IMR-90 (cell line): ENCODE data around the gene C1orf159. TPM values are rescaled to one million over a fixed set of nuclear protein-coding genes. Genes with fewer than 3 reads are reported as not detected.

ENCODE experiments used
- ATAC-seq: fragments of 200-7000 bp; cut with Tn5 transposase; 2 replicates; pipeline ENCODE4 v1.9.1; 2020; ENCODE audit warnings: low read depth, mild to moderate bottlenecking, moderate library complexity
- BruUV-seq: library from RNA; stranded (reverse); fragments of 400-500 nt; replicated peaks from 2 replicates; lab custom pipeline; 2021; lab: Mats Ljungman, UMichigan
- CTCF ChIA-PET: fragments of 300-600 bp; formaldehyde crosslinking; extraction: SDS; loops from one replicate; lab custom pipeline; 2021; ENCODE audit warnings: antibody characterized with exemption; lab: Yijun Ruan, JAX
- POLR2A ChIA-PET: fragments of 300-600 bp; sonication (Branson Sonifier 250); formaldehyde crosslinking; loops from one replicate; lab custom pipeline; 2022; ENCODE audit warnings: antibody characterized with exemption; ENCODE audit not compliant: unreplicated experiment; lab: Charles Lee
- DNase-seq: peaks from one replicate; pipeline ENCODE4 v3.0.0; 2013
- H2AFZ ChIP-seq: replicated peaks from 2 replicates; pipeline ENCODE3; 2013; ENCODE audit warnings: low read length, mild to moderate bottlenecking; ENCODE audit not compliant: poor library complexity
- H2AK5ac ChIP-seq: 2 replicates; pipeline ENCODE4 v1.6.1; 2013; ENCODE audit warnings: low read depth, low read length, inconsistent platforms
- H2AK9ac ChIP-seq: replicated peaks from 2 replicates; pipeline ENCODE3; 2013; ENCODE audit warnings: mild to moderate bottlenecking, low read depth, low read length, moderate library complexity; ENCODE audit not compliant: poor library complexity
- H2BK120ac ChIP-seq: 2 replicates; pipeline ENCODE4 v1.6.1; 2013; ENCODE audit warnings: low read depth, low read length, inconsistent platforms
- H2BK15ac ChIP-seq: 3 replicates; pipeline ENCODE4 v1.6.1; 2013; ENCODE audit warnings: low read depth, low read length, inconsistent platforms
- H2BK20ac ChIP-seq: 2 replicates; pipeline ENCODE4 v1.6.1; 2013; ENCODE audit warnings: low read depth, mild to moderate bottlenecking, inconsistent platforms, low read length, moderate library complexity
- H2BK5ac ChIP-seq: 2 replicates; pipeline ENCODE4 v1.6.1; 2013; ENCODE audit warnings: mild to moderate bottlenecking, low read depth, low read length, inconsistent platforms; ENCODE audit not compliant: poor library complexity, severe bottlenecking
- H3K14ac ChIP-seq: replicated peaks from 2 replicates; pipeline ENCODE4 v1.6.1; 2013; ENCODE audit warnings: low read depth, low read length, inconsistent platforms
- H3K18ac ChIP-seq: 2 replicates; pipeline ENCODE4 v1.6.1; 2013; ENCODE audit warnings: low read depth, low read length, control low read depth
- H3K23ac ChIP-seq: 2 replicates; pipeline ENCODE4 v1.6.1; 2013; ENCODE audit warnings: low read depth, low read length, inconsistent platforms
- H3K27ac ChIP-seq: 2 replicates; pipeline ENCODE4 v1.5.1; 2013; ENCODE audit warnings: mild to moderate bottlenecking, control low read depth, low read length; ENCODE audit not compliant: insufficient read depth
- H3K27me3 ChIP-seq: 2 replicates; pipeline ENCODE4 v1.6.1; 2013; ENCODE audit warnings: low read length; ENCODE audit not compliant: control insufficient read depth, insufficient read depth
- H3K36me3 ChIP-seq: 2 replicates; pipeline ENCODE4 v1.6.1; 2013; ENCODE audit warnings: low read length, mixed read lengths; ENCODE audit not compliant: control insufficient read depth, insufficient read depth
- H3K4ac ChIP-seq: 2 replicates; pipeline ENCODE4 v1.6.1; 2013; ENCODE audit warnings: low read depth, low read length, inconsistent platforms
- H3K4me1 ChIP-seq: 2 replicates; pipeline ENCODE4 v1.6.1; 2013; ENCODE audit warnings: low read length, mixed read lengths; ENCODE audit not compliant: control insufficient read depth, insufficient read depth
- H3K4me2 ChIP-seq: 2 replicates; pipeline ENCODE4 v1.6.1; 2013; ENCODE audit warnings: low read depth, mild to moderate bottlenecking, control low read depth, low read length, moderate library complexity
- H3K4me3 ChIP-seq: 2 replicates; pipeline ENCODE4 v1.5.1; 2013; ENCODE audit warnings: low read depth, mild to moderate bottlenecking, control low read depth, low read length, moderate library complexity; ENCODE audit not compliant: insufficient read depth
- H3K56ac ChIP-seq: 2 replicates; pipeline ENCODE4 v1.6.1; 2013; ENCODE audit warnings: low read length, inconsistent platforms; ENCODE audit not compliant: insufficient read depth; ENCODE audit errors: extremely low read depth
- H3K79me1 ChIP-seq, 2 experiments: 2 replicates each; pipeline ENCODE4 v1.6.1; 2013; ENCODE audit warnings: low read length in 2 of 2, inconsistent platforms in 1 of 2, low read depth in 1 of 2
- H3K9ac ChIP-seq: 2 replicates; pipeline ENCODE4 v1.6.1; 2013; ENCODE audit warnings: low read depth, low read length, control low read depth
- H3K9me1 ChIP-seq: 2 replicates; pipeline ENCODE4 v1.6.1; 2013; ENCODE audit warnings: low read length, inconsistent platforms; ENCODE audit not compliant: insufficient read depth
- H3K9me3 ChIP-seq: 2 replicates; pipeline ENCODE4 v1.6.1; 2013; ENCODE audit warnings: low read length; ENCODE audit not compliant: control insufficient read depth, insufficient read depth
- H4K20me1 ChIP-seq: 2 replicates; pipeline ENCODE4 v1.6.1; 2013; ENCODE audit warnings: low read length, inconsistent platforms; ENCODE audit not compliant: insufficient read depth
- H4K5ac ChIP-seq: 2 replicates; pipeline ENCODE4 v1.6.1; 2013; ENCODE audit warnings: mild to moderate bottlenecking, low read depth, low read length, control low read depth
- H4K8ac ChIP-seq, 2 experiments: 2 replicates each; pipeline ENCODE4 v1.6.1; 2013; ENCODE audit warnings: low read depth in 2 of 2, low read length in 2 of 2, control low read depth in 1 of 2, inconsistent platforms in 1 of 2
- H4K91ac ChIP-seq: 2 replicates; pipeline ENCODE4 v1.6.1; 2013; ENCODE audit warnings: low read depth, low read length, inconsistent platforms; ENCODE audit not compliant: insufficient read depth
- BHLHE40 ChIP-seq: fragments of 150-350 bp; IDR thresholded peaks from 2 replicates; pipeline ENCODE4 v1.6.1; 2016; ENCODE audit warnings: mild to moderate bottlenecking, low read depth, low read length
- FOS ChIP-seq: fragments of 150-350 bp; IDR thresholded peaks from 2 replicates; pipeline ENCODE4 v1.6.1; 2016; ENCODE audit warnings: low read depth, low read length
- MAZ ChIP-seq: IDR thresholded peaks from 2 replicates; pipeline ENCODE4 v1.6.1; 2012; ENCODE audit warnings: low read depth, mild to moderate bottlenecking, low read length, improper control_type of control experiment, moderate library complexity, borderline replicate concordance
- MXI1 ChIP-seq: IDR thresholded peaks from 2 replicates; pipeline ENCODE4 v1.6.1; 2012; ENCODE audit warnings: low read depth, mild to moderate bottlenecking, low read length, moderate library complexity, borderline replicate concordance
- POLR2A ChIP-seq: IDR thresholded peaks from 2 replicates; pipeline ENCODE4 v1.6.1; 2012; ENCODE audit warnings: mild to moderate bottlenecking, low read depth, low read length
- RAD21 ChIP-seq: IDR thresholded peaks from 2 replicates; pipeline ENCODE4 v1.6.1; 2012; ENCODE audit warnings: low read length, improper control_type of control experiment
- RCOR1 ChIP-seq: IDR thresholded peaks from 2 replicates; pipeline ENCODE4 v1.6.1; 2012; ENCODE audit warnings: mild to moderate bottlenecking, low read length, improper control_type of control experiment; ENCODE audit not compliant: insufficient replicate concordance
- RFX5 ChIP-seq: IDR thresholded peaks from 2 replicates; pipeline ENCODE4 v1.8.0; 2012; ENCODE audit warnings: low read depth, mild to moderate bottlenecking, low read length, moderate library complexity
- SMC3 ChIP-seq: fragments of 150-350 bp; IDR thresholded peaks from 2 replicates; pipeline ENCODE4 v1.6.1; 2016; ENCODE audit warnings: low read depth, mild to moderate bottlenecking, antibody characterized with exemption, low read length, moderate library complexity
- USF2 ChIP-seq: fragments of 150-350 bp; IDR thresholded peaks from 2 replicates; pipeline ENCODE4 v1.6.1; 2017; ENCODE audit warnings: mild to moderate bottlenecking, antibody characterized with exemption, low read length, low read depth
- WGBS, 2 experiments: methylation state at CpG; one replicate each; pipeline versions ENCODE4 v1.1.5 to v1.1.7; 2013; ENCODE audit warnings: missing lambda C conversion rate in 2 of 2; ENCODE audit not compliant: insufficient read length in 1 of 2; ENCODE audit errors: extremely low coverage in 2 of 2; 5-methylcytosine and 5-hydroxymethylcytosine counted together
- dilution Hi-C: fragments of 300-500 bp; cut with HindIII; formaldehyde crosslinking; loops from one replicate; pipeline ENCODE4 v1.14.3; 2018; ENCODE audit warnings: low sequenced_read_pairs; ENCODE audit not compliant: unreplicated experiment
- in situ Hi-C: fragments of 300-500 bp; cut with MboI; formaldehyde crosslinking; loops from 3 replicates; pipeline ENCODE4 v1.14.3; 2019; ENCODE audit warnings: low sequenced_read_pairs, inconsistent platforms, mixed read lengths
- intact Hi-C: fragments of 100-400 bp; cut with micrococcal nuclease; formaldehyde crosslinking; loops from 2 replicates; pipeline ENCODE4 v1.10.0; 2022
- polyA plus RNA-seq, 3 experiments: library from polyadenylated mRNA; depleted of rRNA; stranded (reverse); fragments of >200 nt; gene quantifications; 2 replicates each; pipeline ENCODE4 v1.2.3, GENCODE V29; 2012; ENCODE audit warnings: low replicate concordance in 1 of 3
- total RNA-seq: library from RNA; depleted of rRNA; stranded (reverse); fragments of >200 nt; gene quantifications from 2 replicates; pipeline ENCODE4 v1.2.3, GENCODE V29; 2012
- TF ChIP-seq, protein P1 (sequence below): conservative IDR thresholded peaks from 2 replicates; pipeline ENCODE4 v1.5.1; 2012; ENCODE audit warnings: mild to moderate bottlenecking, low read depth, low read length, improper control_type of control experiment

C1orf159 gene
- total and polyA plus RNA-seq, 2 of the 4 experiments (the other 2 are of a cell fraction) = 2.9 to 12.6 TPM

- Histone ChIP-seq H2BK20ac (no peak overlapping the region), H3K27ac (no peak overlapping the region), H4K8ac (no peak overlapping the region), H3K23ac (no peak overlapping the region), H3K18ac (no peak overlapping the region), H3K4me3 (no peak overlapping the region), H3K9ac (no peak overlapping the region), H3K14ac (no peak overlapping the region), H3K79me1 (no peaks in the 10 kb centered on the region), H2AK9ac (no peak overlapping the region), H3K4me2 (no peak overlapping the region), H4K91ac (no peak overlapping the region), H3K4me1 (no peaks in the 10 kb centered on the region), H2BK15ac (no peak overlapping the region), H4K20me1 (no peaks in the 10 kb centered on the region), H4K5ac (no peak overlapping the region), H3K9me1 (no peaks in the 10 kb centered on the region), H3K36me3 (no peaks in the 10 kb centered on the region), H2AFZ (no peak overlapping the region), H3K9me3 (0 out of 2 replicates have a peak, but pooled peaks cover 2% of the 10 kb centered on the region), H2BK5ac (no peak overlapping the region), H2AK5ac (no peak overlapping the region), H3K27me3 (peaks cover 12% of the 10 kb centered on the region; the same call in 1 of the 2 replicates), H3K4ac (no peak overlapping the region), H2BK120ac (no peak overlapping the region), H3K56ac (no peak overlapping the region)
- CTCF ChIA-PET = no interaction called here
- WGBS, 2 experiments = 84% methylated on average over 5 of the region's 14 CpGs; no CpG with 5 or more reads in 1 of the 2 experiments
- in situ Hi-C loops (no loop called here), dilution Hi-C loops (no loop called here), intact Hi-C loops (no loop called here)
- ATAC-seq (no peak), DNase-seq (no peak)
- no TSS peak for BruUV-seq
- TF ChIP-seq MXI1 (no peak), RFX5 (no peak), FOS (no peak), POLR2A (no peak), USF2 (no peak), MAZ (no peak), RCOR1 (no peak), SMC3 (no peak), BHLHE40 (no peak), RAD21 (no peak)
- TF ChIP-seq, protein P1, sequence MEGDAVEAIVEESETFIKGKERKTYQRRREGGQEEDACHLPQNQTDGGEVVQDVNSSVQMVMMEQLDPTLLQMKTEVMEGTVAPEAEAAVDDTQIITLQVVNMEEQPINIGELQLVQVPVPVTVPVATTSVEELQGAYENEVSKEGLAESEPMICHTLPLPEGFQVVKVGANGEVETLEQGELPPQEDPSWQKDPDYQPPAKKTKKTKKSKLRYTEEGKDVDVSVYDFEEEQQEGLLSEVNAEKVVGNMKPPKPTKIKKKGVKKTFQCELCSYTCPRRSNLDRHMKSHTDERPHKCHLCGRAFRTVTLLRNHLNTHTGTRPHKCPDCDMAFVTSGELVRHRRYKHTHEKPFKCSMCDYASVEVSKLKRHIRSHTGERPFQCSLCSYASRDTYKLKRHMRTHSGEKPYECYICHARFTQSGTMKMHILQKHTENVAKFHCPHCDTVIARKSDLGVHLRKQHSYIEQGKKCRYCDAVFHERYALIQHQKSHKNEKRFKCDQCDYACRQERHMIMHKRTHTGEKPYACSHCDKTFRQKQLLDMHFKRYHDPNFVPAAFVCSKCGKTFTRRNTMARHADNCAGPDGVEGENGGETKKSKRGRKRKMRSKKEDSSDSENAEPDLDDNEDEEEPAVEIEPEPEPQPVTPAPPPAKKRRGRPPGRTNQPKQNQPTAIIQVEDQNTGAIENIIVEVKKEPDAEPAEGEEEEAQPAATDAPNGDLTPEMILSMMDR = no peak
- POLR2A ChIA-PET = no interaction called here
These were observed 27.7 kb upstream of the C1orf159 start for GRCh38 chr1:1143636-1144035.
